Fibroblast of skin of right quadriceps (primary cell): Measurements from ENCODE around the gene ASPA.
A peak's percentile ranks its signal among the peaks of the same experiment; 100 is the strongest.
"Not testable (repeated sequence)": the region's sequence is repeated elsewhere in the genome, so short reads cannot be mapped to it uniquely, and the experiment has no call there.

Experiments used
- DNase-seq: peaks from one replicate; pipeline ENCODE4 v3.0.0-alpha.2; 2013

The ASPA gene

GRCh38 chr17:3510090-3510489 lies 34.3 kb downstream of the ASPA start:
- DNase-seq, result no peak

- DNase-seq, result no peak
Observed at GRCh38 chr17:3511852-3512504, 36.2 kb downstream of the ASPA start.

DNA sequence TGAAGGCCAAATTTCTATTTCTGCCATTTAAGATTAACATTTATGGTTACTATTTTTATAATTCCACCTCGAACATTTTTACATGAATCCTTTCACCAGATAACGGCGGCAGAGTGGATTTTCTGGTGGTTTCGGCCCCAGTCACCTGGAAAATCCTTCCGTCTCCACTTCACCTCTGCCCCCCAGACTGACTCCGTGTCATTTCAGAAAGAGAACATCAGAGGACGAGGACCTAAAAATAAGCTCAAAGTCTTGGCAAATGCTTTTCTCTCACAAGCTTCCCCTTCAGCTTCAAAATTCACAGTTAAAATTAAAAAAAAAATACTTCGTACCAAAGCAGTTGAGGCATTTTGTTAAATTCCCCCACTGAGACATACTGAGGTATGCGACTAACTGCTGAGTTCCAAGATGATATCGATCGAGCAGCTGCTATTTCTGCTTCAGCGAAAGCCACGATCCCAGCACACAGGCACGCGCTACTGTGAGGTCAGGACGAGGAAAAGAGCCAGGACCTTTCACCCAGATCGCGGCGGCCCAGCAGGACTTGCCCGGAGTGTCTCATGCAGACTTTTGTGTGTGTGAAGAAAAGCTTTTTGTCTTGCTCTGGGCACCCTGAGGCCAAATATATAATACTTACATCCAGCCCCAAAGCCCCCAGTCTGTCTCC lies 36.8 kb downstream of the ASPA start:
- peak; percentile 21 for DNase-seq

DNA sequence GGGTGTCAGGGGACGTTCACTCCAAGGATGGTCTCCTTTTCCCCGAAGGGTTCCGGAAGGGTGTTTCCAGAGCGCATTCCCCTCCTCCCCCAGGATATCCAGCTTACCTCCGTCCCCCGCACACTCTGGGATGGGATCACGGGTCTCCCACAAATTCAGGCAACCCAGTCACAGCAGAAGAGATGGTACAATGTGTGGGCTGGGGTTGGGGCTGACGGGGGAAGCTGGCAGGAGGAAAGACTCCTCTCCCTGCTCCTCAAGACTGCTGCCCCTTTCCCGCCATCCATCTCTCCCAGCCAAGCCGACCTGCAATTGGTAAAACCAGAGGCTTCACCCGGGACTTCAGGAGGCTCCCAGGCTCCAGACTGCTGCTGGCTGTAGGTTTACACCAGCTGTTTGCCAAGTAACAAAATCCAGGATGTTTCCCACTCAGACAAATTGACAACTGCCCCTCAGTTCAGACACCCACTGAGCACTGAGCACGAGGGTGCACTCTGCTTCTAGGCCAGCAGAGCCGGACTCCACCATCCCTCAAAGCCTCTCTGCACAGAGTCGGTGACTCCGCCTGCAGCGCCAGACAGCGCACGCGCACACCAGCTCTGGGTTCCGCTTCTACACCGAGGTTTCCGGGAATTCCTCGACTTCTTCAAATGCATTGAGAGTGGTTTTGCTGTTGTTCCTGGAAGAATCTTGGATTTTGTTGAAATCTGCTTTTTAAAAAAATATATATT lies 37.7 kb downstream of the ASPA start:
- DNase-seq, result no peak

GRCh38 chr17:3514167-3514566 lies 38.4 kb downstream of the ASPA start:
- DNase-seq, result not testable (repeated sequence)

DNA sequence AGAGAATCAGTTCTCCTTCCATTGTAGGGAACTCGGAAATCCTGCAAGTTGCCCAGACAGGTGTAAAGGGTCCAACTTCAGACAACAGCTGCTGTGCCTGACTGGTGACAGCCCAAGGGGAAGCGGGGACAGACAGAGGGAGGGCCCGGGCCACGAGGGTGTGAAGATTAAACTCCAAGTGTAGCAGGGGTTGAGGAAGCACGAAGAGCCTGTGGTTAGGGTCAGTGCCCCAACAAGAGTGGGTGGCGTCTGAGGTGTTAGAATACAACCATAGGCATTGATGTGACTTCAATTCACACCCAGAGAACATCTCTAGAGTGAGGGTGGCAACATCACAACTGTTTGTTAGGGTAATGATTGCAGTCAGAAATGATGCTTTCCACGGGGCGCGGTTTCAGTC lies 39.1 kb downstream of the ASPA start:
- no peak for DNase-seq

- DNase-seq, result not testable (repeated sequence)
Observed at GRCh38 chr17:3519472-3519871, 43.7 kb downstream of the ASPA start.

DNA sequence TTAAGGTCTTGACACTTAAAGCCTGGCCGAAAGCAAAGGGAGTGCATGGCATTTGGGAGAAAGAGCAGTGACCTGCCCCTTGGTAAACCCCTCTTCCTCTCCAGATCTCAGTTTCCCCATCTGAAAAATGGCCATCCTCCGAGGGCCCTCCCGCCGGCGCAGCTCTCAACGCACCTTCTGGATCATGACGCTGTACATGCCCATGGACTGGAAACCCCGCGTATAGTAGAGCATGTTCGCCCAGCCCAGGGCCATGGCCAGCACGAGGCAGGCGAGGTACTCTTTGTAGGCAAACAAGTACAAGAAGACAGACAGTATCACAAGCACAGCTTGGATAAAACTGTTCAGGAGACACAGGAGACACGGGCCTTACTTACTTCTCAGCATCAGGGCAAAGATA lies 48.2 kb downstream of the ASPA start:
- DNase-seq, result no peak

DNA sequence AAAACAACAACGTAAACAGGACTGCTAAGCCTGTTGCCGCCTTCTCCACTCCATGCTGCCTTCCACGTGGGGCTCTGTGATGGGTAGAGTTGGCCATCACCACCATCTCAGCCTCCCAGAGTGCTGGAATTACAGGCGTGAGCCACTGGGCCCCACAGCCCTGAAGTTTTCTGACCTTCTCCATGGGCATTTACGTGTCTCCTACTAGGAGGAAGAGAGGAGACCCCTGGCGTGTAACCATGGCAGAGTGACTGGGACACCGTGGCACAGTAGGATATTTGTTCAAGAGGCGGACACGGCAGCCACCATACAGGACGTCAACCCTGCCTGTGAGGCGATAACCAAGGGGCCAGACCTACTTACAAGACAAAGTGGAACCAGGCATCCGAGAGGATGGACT lies 50.7 kb downstream of the ASPA start:
- DNase-seq, result no peak

GRCh38 chr17:3526971-3527370 lies 51.2 kb downstream of the ASPA start:
- no peak for DNase-seq

GRCh38 chr17:3527468-3527867 lies 51.7 kb downstream of the ASPA start:
- no peak for DNase-seq

DNA sequence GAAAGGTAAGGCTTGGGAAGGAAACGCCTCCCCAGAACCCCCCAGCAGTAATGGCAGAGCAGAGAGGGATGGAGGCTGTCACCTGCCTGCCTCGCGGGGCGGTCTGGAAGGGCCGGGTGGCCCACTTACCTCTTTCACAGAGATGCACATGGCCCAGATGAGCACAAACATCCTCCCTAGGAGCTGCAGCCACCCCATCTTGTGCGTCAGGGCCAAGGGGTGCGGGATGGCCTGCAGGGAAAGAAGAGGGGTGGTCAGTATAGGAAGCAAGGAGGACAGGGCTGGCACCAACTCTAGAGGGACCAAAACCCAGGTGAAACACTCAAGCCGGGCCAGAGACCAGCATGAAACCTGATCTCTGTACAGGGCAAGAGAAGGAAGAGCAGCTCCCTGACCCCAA lies 52.1 kb downstream of the ASPA start:
- DNase-seq, result no peak

- DNase-seq, result no peak
Observed at GRCh38 chr17:3528403-3528851, 52.6 kb downstream of the ASPA start.

DNA sequence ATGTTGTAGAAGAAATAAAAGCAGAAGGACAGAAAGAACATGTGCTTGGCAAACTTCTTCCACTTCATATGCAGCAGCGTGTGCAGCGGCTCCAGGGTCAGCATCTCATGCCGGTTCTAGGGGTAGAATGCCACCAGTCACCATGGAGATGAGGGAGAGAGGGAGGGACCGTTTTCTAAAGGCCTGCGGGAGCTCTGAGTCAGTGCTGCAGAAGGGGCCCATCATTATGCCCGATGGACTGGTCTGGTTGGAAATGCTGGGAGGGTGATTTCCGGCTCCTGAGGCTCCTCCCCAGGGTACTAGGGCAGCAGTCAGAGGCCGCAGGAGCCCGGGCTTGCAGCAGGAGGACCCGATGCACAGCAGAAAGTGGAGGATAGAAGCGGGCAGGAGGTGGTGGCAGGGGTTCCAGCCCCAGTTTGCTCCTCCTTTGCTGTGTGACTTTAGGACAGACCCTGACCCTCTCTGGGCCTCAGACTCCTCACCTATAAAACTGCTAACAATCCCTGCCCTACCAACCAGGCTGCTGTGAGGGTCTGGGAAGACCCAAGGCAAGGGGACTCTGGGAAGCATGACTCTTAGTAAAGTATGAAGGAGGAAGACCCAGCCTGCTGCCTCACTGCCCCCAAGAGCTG lies 53.2 kb downstream of the ASPA start:
- DNase-seq, result no peak

DNA sequence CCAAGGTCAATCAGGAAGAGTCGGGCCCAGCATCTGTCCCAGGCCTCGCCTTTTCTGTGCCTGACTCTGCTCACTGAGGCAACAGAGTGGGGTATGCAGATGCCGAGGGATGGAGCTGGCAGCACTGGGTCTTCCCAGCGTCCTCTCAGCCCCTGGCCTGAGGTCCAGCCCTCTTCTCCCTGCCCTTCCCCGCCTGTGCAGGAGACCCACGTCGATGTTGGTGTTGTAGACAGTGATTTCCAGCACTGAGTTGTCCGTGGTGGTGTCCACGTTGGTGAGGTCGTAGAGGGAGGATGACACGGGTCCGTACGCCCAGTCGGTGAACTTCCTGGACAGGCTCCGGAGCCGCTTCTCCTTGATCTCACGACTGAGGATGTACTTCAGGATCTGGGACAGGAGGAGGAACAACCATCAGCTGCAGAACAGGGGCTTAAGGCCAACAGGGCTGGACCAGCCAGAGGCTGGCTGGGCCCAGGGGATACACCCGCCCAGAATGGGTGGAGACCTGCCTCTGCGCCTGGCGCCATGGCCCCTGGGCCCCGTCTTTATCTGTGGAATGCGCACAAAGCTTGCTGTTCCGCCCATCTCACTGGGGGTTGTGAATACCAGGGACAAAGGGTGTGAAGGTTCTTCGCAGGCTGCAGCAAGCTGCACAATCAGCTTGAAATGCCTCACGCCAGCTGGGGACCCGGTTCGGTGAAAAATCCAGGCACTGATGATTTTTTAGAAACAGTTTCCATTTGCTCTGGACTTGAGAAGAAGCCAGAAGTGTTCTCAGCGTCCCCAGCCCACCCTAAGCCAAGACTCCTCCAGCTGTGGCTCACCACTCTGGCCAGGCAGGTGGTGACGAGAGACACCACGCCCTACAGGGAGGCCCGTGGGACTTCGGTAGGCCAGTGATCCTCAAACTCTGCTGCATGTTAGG lies 54.3 kb downstream of the ASPA start:
- peak; percentile 15 for DNase-seq

GRCh38 chr17:3531266-3532101 lies 55.7 kb downstream of the ASPA start:
- no peak for DNase-seq

GRCh38 chr17:3532106-3532858 lies 56.5 kb downstream of the ASPA start:
- DNase-seq, result no peak

- DNase-seq, result no peak
Observed at GRCh38 chr17:3532859-3533142, 57.0 kb downstream of the ASPA start.

GRCh38 chr17:3533752-3534151 lies 58.0 kb downstream of the ASPA start:
- no peak for DNase-seq

GRCh38 chr17:3534881-3535252 lies 59.1 kb downstream of the ASPA start:
- DNase-seq, result no peak
